ENCODE data around the gene NQO2. TPM values are rescaled to one million over a fixed set of nuclear protein-coding genes. Genes with fewer than 3 reads are reported as not detected.

NQO2 gene
- polyA plus RNA-seq, 1 of the 3 experiments (the other 2 are of a cell fraction), result 19.2 TPM

DNA sequence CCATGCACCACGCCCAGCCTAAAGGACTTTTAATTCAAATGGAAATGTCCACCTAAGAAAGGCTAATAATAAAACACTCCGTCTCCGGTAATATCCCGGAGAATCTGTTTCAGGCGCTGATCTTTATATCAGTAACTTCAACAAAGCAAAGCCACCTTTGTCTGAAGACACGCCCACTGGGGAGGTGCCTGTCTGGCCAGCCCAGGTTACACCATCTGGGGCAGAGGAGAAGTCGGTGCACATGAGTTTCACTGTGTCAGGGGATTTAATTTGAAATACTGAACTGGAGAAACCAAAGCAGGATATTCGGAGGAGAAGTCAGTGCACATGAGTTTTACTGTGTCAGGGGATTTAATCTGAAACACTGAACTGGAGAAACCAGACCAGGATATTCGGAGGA is 37.7 kb upstream of the NQO2 start:
- H3K9me3 ChIP-seq, result no peaks in the 10 kb centered on the region
- ChIA-PET CTCF (interaction anchor here (1.2 to 1.7 kb wide), 3 partner anchors 10 to 30 kb away, joined by 4 to 14 read pairs (median 4); no protein-coding TSS in a partner anchor), POLR2A (no interaction called here)
- H3K4me1 ChIP-seq (ENCODE audit: control insufficient read depth in 1 of 2, insufficient read depth in 2 of 2, low read depth in 1 of 2, low read length in 1 of 2), result peaks cover 0 to 15% of the 10 kb centered on the region in 2 experiments; a peak in 3 of 4 replicates
- H3F3A ChIP-seq (replicated peaks; ENCODE audit: insufficient read depth), result peaks cover 24% of the 10 kb centered on the region
- no peak overlapping the region for H3K9ac ChIP-seq
- H3K27me3 ChIP-seq (ENCODE audit: insufficient read depth), result no peaks in the 10 kb centered on the region
- H3K4me2 ChIP-seq, result no peak overlapping the region
- H3K27ac ChIP-seq (ENCODE audit: low read depth in 2 of 2, low read length in 1 of 2), result no peak overlapping the region
- WGBS (ENCODE audit: low lambda C conversion rate), result 96% methylated on average over 9 of the region's 9 CpGs
- H2AFZ ChIP-seq (ENCODE audit: low read depth), result no peak overlapping the region
- peaks cover 3 to 9% of the 10 kb centered on the region in 2 experiments for H3K36me3 ChIP-seq (replicated peaks in 1 of 2; ENCODE audit: control insufficient read depth in 1 of 2, insufficient read depth in 2 of 2, low read length in 1 of 2)
- DNase-seq, result no peak
- no peaks in the 10 kb centered on the region for H3K9me2 ChIP-seq
- peaks cover 88% of the 10 kb centered on the region for H3K79me2 ChIP-seq (ENCODE audit: insufficient read depth)
- no peak overlapping the region for H3K4me3 ChIP-seq (ENCODE audit: low read depth in 2 of 2, low read length in 1 of 2)
- H4K20me1 ChIP-seq (ENCODE audit: insufficient read depth), result no peaks in the 10 kb centered on the region
- TF ChIP-seq NRF1 (IDR thresholded peaks at IDR 0.05; ENCODE audit: low read depth, low read length) (no peak), TAF1 (IDR thresholded peaks at IDR 0.05; ENCODE audit: borderline replicate concordance, low read depth, low read length) (no peak), GATA2 (CRISPR knock-in tag; IDR thresholded peaks at IDR 0.05) (no peak), RAD21 (IDR thresholded peaks at IDR 0.05; ENCODE audit: low read length) (no peak), MXI1 (IDR thresholded peaks at IDR 0.05; ENCODE audit: low read depth, low read length) (no peak), EP300 (IDR thresholded peaks at IDR 0.05; ENCODE audit: borderline replicate concordance in 1 of 2, low read depth in 1 of 2, low read length in 1 of 2) (no peak), MEF2A (IDR thresholded peaks at IDR 0.05; ENCODE audit: borderline replicate concordance, low read depth) (no peak), SMC3 (IDR thresholded peaks at IDR 0.05; ENCODE audit: low read depth, low read length) (no peak), FOSL2 (IDR thresholded peaks at IDR 0.05; ENCODE audit: borderline replicate concordance, low read depth) (no peak), TEAD4 (IDR thresholded peaks at IDR 0.05; ENCODE audit: borderline replicate concordance, insufficient read depth) (no peak), RCOR1 (IDR thresholded peaks at IDR 0.05; ENCODE audit: low read length) (no peak), FOXJ3 (CRISPR knock-in tag; IDR thresholded peaks at IDR 0.05) (no peak), EZH2phosphoT487 (IDR thresholded peaks at IDR 0.05; ENCODE audit: borderline replicate concordance, low read depth) (no peak)
- TF ChIP-seq, protein P1, sequence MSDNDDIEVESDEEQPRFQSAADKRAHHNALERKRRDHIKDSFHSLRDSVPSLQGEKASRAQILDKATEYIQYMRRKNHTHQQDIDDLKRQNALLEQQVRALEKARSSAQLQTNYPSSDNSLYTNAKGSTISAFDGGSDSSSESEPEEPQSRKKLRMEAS (IDR thresholded peaks at IDR 0.05; ENCODE audit: low read depth), result no peak
- TF ChIP-seq, protein P2, sequence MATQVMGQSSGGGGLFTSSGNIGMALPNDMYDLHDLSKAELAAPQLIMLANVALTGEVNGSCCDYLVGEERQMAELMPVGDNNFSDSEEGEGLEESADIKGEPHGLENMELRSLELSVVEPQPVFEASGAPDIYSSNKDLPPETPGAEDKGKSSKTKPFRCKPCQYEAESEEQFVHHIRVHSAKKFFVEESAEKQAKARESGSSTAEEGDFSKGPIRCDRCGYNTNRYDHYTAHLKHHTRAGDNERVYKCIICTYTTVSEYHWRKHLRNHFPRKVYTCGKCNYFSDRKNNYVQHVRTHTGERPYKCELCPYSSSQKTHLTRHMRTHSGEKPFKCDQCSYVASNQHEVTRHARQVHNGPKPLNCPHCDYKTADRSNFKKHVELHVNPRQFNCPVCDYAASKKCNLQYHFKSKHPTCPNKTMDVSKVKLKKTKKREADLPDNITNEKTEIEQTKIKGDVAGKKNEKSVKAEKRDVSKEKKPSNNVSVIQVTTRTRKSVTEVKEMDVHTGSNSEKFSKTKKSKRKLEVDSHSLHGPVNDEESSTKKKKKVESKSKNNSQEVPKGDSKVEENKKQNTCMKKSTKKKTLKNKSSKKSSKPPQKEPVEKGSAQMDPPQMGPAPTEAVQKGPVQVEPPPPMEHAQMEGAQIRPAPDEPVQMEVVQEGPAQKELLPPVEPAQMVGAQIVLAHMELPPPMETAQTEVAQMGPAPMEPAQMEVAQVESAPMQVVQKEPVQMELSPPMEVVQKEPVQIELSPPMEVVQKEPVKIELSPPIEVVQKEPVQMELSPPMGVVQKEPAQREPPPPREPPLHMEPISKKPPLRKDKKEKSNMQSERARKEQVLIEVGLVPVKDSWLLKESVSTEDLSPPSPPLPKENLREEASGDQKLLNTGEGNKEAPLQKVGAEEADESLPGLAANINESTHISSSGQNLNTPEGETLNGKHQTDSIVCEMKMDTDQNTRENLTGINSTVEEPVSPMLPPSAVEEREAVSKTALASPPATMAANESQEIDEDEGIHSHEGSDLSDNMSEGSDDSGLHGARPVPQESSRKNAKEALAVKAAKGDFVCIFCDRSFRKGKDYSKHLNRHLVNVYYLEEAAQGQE (IDR thresholded peaks at IDR 0.05; ENCODE audit: low read depth, low read length), result no peak
- TF ChIP-seq, protein P3, sequence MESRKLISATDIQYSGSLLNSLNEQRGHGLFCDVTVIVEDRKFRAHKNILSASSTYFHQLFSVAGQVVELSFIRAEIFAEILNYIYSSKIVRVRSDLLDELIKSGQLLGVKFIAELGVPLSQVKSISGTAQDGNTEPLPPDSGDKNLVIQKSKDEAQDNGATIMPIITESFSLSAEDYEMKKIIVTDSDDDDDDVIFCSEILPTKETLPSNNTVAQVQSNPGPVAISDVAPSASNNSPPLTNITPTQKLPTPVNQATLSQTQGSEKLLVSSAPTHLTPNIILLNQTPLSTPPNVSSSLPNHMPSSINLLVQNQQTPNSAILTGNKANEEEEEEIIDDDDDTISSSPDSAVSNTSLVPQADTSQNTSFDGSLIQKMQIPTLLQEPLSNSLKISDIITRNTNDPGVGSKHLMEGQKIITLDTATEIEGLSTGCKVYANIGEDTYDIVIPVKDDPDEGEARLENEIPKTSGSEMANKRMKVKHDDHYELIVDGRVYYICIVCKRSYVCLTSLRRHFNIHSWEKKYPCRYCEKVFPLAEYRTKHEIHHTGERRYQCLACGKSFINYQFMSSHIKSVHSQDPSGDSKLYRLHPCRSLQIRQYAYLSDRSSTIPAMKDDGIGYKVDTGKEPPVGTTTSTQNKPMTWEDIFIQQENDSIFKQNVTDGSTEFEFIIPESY (IDR thresholded peaks at IDR 0.05; ENCODE audit: borderline replicate concordance, low read depth), result no peak
- TF ChIP-seq, protein P4, sequence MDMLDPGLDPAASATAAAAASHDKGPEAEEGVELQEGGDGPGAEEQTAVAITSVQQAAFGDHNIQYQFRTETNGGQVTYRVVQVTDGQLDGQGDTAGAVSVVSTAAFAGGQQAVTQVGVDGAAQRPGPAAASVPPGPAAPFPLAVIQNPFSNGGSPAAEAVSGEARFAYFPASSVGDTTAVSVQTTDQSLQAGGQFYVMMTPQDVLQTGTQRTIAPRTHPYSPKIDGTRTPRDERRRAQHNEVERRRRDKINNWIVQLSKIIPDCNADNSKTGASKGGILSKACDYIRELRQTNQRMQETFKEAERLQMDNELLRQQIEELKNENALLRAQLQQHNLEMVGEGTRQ (IDR thresholded peaks at IDR 0.05; ENCODE audit: borderline replicate concordance, low read depth, low read length), result no peak
- TF ChIP-seq, protein P5, sequence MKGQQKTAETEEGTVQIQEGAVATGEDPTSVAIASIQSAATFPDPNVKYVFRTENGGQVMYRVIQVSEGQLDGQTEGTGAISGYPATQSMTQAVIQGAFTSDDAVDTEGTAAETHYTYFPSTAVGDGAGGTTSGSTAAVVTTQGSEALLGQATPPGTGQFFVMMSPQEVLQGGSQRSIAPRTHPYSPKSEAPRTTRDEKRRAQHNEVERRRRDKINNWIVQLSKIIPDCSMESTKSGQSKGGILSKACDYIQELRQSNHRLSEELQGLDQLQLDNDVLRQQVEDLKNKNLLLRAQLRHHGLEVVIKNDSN (IDR thresholded peaks at IDR 0.05; ENCODE audit: borderline replicate concordance, low read depth), result no peak
- TF ChIP-seq, protein P6, sequence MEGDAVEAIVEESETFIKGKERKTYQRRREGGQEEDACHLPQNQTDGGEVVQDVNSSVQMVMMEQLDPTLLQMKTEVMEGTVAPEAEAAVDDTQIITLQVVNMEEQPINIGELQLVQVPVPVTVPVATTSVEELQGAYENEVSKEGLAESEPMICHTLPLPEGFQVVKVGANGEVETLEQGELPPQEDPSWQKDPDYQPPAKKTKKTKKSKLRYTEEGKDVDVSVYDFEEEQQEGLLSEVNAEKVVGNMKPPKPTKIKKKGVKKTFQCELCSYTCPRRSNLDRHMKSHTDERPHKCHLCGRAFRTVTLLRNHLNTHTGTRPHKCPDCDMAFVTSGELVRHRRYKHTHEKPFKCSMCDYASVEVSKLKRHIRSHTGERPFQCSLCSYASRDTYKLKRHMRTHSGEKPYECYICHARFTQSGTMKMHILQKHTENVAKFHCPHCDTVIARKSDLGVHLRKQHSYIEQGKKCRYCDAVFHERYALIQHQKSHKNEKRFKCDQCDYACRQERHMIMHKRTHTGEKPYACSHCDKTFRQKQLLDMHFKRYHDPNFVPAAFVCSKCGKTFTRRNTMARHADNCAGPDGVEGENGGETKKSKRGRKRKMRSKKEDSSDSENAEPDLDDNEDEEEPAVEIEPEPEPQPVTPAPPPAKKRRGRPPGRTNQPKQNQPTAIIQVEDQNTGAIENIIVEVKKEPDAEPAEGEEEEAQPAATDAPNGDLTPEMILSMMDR (IDR thresholded peaks at IDR 0.05), result no peak
